GM10266 (cell line): ENCODE results near the gene FLRT3.

Experiments
- DNase-seq: peaks from one replicate; pipeline ENCODE4 v3.0.0; 2012; ENCODE audit errors: extremely low spot score
- TF ChIP-seq, protein P1 (sequence below): IDR thresholded peaks from 2 replicates; pipeline ENCODE4 v1.5.1; 2012; ENCODE audit warnings: mild to moderate bottlenecking, low read depth; ENCODE audit not compliant: control insufficient read depth, insufficient read depth; ENCODE audit errors: missing control alignments

The FLRT3 gene

DNA sequence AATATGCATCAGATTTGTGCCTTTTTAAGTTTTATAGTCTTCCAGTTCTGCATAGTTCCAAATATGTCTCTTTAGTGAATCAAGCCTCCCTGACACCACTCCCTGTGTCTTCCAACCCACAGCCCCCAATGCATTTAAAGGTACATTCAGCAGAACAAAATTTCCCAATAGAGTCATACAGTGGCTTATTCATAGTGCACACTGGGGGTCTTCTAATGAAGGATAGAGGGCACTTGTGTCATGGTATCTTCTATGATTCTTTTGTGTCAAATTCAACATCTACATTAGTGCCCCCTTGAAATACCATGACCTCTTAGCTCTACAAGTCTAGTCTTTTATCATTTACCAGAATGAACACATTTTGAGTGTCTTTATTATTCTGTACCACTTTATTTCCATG is 33.8 kb downstream of the FLRT3 start:
- DNase-seq = no peak
- TF ChIP-seq, protein P1, sequence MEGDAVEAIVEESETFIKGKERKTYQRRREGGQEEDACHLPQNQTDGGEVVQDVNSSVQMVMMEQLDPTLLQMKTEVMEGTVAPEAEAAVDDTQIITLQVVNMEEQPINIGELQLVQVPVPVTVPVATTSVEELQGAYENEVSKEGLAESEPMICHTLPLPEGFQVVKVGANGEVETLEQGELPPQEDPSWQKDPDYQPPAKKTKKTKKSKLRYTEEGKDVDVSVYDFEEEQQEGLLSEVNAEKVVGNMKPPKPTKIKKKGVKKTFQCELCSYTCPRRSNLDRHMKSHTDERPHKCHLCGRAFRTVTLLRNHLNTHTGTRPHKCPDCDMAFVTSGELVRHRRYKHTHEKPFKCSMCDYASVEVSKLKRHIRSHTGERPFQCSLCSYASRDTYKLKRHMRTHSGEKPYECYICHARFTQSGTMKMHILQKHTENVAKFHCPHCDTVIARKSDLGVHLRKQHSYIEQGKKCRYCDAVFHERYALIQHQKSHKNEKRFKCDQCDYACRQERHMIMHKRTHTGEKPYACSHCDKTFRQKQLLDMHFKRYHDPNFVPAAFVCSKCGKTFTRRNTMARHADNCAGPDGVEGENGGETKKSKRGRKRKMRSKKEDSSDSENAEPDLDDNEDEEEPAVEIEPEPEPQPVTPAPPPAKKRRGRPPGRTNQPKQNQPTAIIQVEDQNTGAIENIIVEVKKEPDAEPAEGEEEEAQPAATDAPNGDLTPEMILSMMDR = no peak

DNA sequence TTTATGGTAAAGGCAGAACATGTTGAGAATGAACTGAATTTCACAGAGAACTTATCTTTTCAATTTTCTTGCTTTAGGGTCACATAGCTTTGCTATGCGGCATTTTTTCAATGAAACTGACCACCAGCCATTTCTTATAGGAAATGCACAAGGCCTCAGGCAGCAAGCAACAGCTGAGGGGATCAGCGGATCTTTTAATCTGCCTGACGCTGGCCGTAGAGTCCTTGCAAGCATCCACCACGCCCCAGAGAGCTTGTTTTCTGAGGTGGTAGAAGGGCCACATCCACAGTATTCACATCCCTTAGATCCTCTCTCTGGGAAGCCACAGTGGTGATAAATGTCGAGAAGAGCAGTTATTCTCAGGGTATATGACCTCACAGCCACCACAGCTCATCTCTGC is 34.3 kb downstream of the FLRT3 start:
- TF ChIP-seq, protein P1 = no peak
- no peak for DNase-seq

DNA sequence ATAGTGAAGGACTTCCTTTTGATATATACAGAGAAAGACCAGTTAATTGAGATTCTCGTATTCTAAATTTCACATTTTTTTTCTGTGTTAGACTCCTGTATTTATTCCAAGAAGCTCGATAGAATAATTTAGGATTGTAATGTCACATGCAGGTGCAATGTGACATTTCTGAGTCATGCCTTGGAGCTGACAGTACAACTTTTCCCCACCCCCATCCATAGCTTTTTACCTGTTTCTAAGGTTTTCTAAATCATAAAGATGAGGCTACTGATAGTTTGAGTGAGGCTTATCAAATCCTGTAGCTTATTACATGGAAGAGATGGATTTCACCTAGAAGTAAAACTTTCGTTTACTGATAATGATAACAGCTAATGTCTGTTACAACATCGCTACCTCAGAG is 37.6 kb downstream of the FLRT3 start:
- TF ChIP-seq, protein P1 = no peak
- no peak for DNase-seq

DNA sequence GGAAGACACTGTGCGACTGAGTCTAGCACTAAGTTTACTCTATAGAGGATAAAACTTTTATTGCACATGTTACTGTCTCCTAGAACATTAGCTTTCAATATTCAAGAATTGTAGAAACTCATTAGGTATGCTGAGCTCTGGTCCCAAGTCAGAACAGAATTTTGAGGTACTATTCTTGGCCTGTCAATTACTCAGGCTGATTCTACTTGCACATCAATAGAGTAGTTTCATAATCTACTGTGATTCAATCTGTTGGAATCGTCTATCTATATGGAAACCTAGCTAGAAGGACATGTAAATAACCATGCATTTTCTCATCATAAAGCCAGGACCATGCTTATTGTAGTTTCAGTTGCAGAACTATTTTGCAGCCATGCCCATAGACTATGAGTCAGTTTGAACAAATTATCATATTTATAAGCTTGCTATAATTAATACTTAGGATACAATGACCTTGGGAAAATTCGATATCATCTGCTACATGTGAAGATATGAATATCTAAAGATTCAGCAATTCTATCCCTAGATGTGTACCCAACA is 41.6 kb downstream of the FLRT3 start:
- no peak for DNase-seq
- TF ChIP-seq, protein P1 = no peak

DNA sequence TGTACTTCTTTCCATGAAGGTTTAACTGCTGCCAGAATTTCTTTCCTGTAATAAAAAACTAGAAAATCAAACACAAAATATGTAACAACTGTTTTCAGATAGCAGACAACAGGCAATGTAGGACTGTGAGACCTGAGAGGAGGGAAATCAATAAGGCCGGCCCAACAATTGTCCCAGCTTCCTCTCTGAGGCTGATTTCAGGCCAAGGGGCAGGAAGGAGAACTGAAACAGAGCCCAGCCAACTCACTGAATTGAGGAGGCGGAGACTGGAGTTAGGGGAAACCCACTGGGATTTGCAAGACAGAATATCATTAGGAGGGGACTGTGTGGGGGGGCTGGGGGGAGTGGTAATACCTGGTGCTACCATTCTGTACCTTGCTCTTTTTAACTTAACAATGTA is 42.2 kb downstream of the FLRT3 start:
- no peak for DNase-seq
- TF ChIP-seq, protein P1 = no peak

DNA sequence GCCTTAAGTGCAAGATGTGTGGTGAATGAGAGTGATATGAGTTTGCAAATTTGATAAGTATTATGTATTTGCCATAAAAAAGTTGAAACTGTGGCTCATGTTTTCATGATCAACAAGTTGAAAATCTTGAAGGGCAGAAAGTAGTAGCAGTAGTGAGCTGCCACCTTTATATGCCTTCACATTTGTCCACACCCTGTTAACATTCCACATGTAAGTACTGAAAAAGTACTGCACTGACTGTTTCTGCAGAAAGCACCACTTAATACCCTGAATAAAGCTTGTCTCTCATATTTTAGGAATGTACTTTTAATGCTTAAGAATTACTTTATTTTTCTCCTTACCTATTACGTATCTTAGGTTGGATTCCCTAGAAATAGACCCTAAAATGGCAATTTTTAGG is 45.9 kb downstream of the FLRT3 start:
- DNase-seq = no peak
- TF ChIP-seq, protein P1 = no peak

DNA sequence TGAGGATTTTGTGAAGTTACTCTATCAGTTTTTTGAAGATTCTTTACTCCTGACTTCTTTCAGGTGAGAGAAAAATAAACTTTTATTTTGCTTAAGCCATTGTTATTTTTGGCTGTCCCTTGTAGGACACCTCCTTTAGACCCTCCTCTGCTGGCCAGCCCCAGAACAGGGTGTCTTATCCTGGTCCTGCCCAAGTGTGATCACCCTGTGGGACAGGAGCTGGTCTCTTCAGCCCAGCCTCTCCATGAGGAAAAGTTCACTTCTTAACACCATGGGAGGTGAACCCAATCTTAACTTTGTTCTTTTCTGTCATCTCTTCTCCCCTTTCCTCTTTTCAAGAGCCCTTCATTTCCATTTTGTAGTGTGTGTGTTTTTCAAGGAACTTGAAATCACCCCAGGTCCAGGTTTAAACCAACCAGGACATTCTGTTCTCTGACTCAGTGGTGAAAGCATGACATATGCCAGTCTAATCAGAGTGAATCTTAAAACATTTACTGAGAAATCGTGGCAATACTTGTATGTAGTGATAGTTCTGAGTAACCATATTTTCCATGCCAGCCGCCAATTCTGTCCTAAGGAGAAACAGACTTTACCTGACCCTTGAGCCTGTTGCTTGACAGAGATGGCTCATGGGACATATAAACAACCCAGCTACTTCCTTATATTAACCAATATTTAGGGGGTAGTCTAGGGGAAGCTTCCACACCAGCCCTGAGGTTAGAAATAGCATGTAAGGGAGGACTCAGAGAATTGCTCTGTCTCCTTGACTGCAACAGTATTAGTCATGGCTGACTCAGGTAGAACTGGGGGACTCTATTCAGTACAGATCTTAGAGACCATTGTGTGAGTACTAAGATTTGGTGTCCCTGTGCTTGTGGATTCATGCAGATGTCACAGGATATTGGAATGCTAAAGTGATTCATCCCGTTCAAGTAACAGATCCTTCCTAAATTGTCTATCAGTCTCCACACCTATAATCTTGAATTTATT is 48.8 kb downstream of the FLRT3 start:
- no peak for DNase-seq
- TF ChIP-seq, protein P1 = no peak
